Renal cortical epithelial cell (primary cell): ENCODE data around the gene GLE1. TPM values are rescaled to one million over a fixed set of nuclear protein-coding genes. Genes with fewer than 3 reads are reported as not detected.

Experiments used
- total RNA-seq: library from RNA; depleted of rRNA; stranded (reverse); fragments of >200 nt; gene quantifications from 2 replicates; pipeline ENCODE4 v1.2.3, GENCODE V29; 2014

The GLE1 gene
- total RNA-seq, 1 donor from 2014 or later = 29.2 TPM

Other genes starting within 250 kb of the GLE1 start
- gene GOLGA2, start 228.7 kb upstream of the GLE1 start, total RNA-seq = 47.9 and 89.6 TPM in 2 replicates
- 15.5 and 22.6 TPM in 2 replicates for gene SWI5, start 228.4 kb upstream of the GLE1 start, total RNA-seq
- 15.2 and 17.4 TPM in 2 replicates for gene TRUB2, start 182.3 kb upstream of the GLE1 start, total RNA-seq
- 35.5 and 38.2 TPM in 2 replicates for gene COQ4, start 181.9 kb upstream of the GLE1 start, total RNA-seq
- 27.6 and 47.5 TPM in 2 replicates for gene SLC27A4, start 164.2 kb upstream of the GLE1 start, total RNA-seq
- 21.9 and 43.7 TPM in 2 replicates for gene URM1, start 133.3 kb upstream of the GLE1 start, total RNA-seq
- 43.4 and 50.4 TPM in 2 replicates for gene CERCAM, start 83.9 kb upstream of the GLE1 start, total RNA-seq
- gene ODF2, start 48.7 kb upstream of the GLE1 start, total RNA-seq = 21.7 and 37.2 TPM in 2 replicates
- gene SPTAN1, start 47.9 kb downstream of the GLE1 start, total RNA-seq = 206 and 420 TPM in 2 replicates
- gene DYNC2I2, start 152.1 kb downstream of the GLE1 start, total RNA-seq = 46.4 and 59.7 TPM in 2 replicates
- gene SET, start 184.5 kb downstream of the GLE1 start, total RNA-seq = 395 and 577 TPM in 2 replicates
- gene PKN3, start 197.8 kb downstream of the GLE1 start, total RNA-seq = 2.8 and 5.2 TPM in 2 replicates
- 46.4 and 58.0 TPM in 2 replicates for gene ZDHHC12, start 219.4 kb downstream of the GLE1 start, total RNA-seq